K562 (cell line): Measurements from ENCODE around the gene CDHR2. TPM values are rescaled to one million over a fixed set of nuclear protein-coding genes. Genes with fewer than 3 reads are reported as not detected.

Experiments used
- ATF1 ChIP-seq, 2 experiments: fragments of 450-650 bp in 1 of 2; IDR thresholded peaks; 2 replicates each; pipeline ENCODE4 v1.6.1; 2016; ENCODE audit warnings: missing compliant biosample characterization in 1 of 2, missing genetic modification characterization in 1 of 2
- E4F1 ChIP-seq: fragments of 250-450 bp; sonication (Bioruptor Pico); IDR thresholded peaks from 2 replicates; pipeline ENCODE4 v1.5.0; 2021; ENCODE audit warnings: mild to moderate bottlenecking, borderline replicate concordance
- EHMT2 ChIP-seq: fragments of 450-650 bp; IDR thresholded peaks from 2 replicates; pipeline ENCODE4 v1.6.1; 2018; ENCODE audit warnings: antibody characterized with exemption
- ETV5 ChIP-seq: sonication (generic); formaldehyde crosslinking; IDR thresholded peaks from 2 replicates; pipeline ENCODE4 v1.4.0; 2020; ENCODE audit warnings: low read depth, mild to moderate bottlenecking, missing genetic modification reagents
- GABPB2 ChIP-seq: fragments of 250-450 bp; sonication (Bioruptor Pico); conservative IDR thresholded peaks from 2 replicates; pipeline ENCODE4 v1.5.1; 2021; ENCODE audit warnings: mild to moderate bottlenecking
- HCFC1 ChIP-seq: IDR thresholded peaks from 2 replicates; pipeline ENCODE4 v1.6.1; 2012; ENCODE audit warnings: low read depth, low read length, improper control_type of control experiment
- MCM3 ChIP-seq: fragments of 450-650 bp; IDR thresholded peaks from 2 replicates; pipeline ENCODE4 v1.6.1; 2016
- MGA ChIP-seq: fragments of 450-650 bp; IDR thresholded peaks from 2 replicates; pipeline ENCODE4 v1.6.1; 2016; ENCODE audit warnings: mild to moderate bottlenecking, moderate library complexity
- NFE2 ChIP-seq: IDR thresholded peaks from 2 replicates; pipeline ENCODE4 v1.6.1; 2014; ENCODE audit warnings: antibody characterized with exemption, low read depth
- SMAD4 ChIP-seq: fragments of 250-450 bp; sonication (Bioruptor Pico); conservative IDR thresholded peaks from 2 replicates; pipeline ENCODE4 v1.8.0; 2021; ENCODE audit warnings: inconsistent platforms, mild to moderate bottlenecking, moderate library complexity
- TRIM28 ChIP-seq: fragments of 450-650 bp; IDR thresholded peaks from 2 replicates; pipeline ENCODE4 v1.6.1; 2017
- ZNF174 ChIP-seq: fragments of 250-450 bp; sonication (Bioruptor Pico); IDR thresholded peaks from 2 replicates; pipeline ENCODE4 v1.4.0; 2020; ENCODE audit warnings: mild to moderate bottlenecking
- ZNF277 ChIP-seq: fragments of 250-450 bp; sonication (Bioruptor Pico); IDR thresholded peaks from 2 replicates; pipeline ENCODE4 v1.8.0; 2022; ENCODE audit warnings: inconsistent platforms, mild to moderate bottlenecking, moderate library complexity, borderline replicate concordance
- ZNF384 ChIP-seq: IDR thresholded peaks from 2 replicates; pipeline ENCODE4 v1.6.1; 2012; ENCODE audit warnings: low read depth, low read length, improper control_type of control experiment
- ZNF507 ChIP-seq: conservative IDR thresholded peaks from 2 replicates; pipeline ENCODE4 v1.6.1; 2017; ENCODE audit warnings: missing genetic modification characterization, missing compliant biosample characterization
- ZSCAN29 ChIP-seq: fragments of 450-650 bp; IDR thresholded peaks from 2 replicates; pipeline ENCODE4 v1.6.1; 2017
- polyA plus RNA-seq, 8 experiments: library from polyadenylated mRNA; depleted of rRNA in 4 of 8; stranded (reverse) in 5 of 8; unstranded in 3 of 8; fragments of >200 nt; fragmentation: Nextera tagmentation in 2 of 8; fragmentation: Illumina TruSeq in 1 of 8; extraction: Ambion mirVana in 2 of 8; extraction: Trizol in 1 of 8; gene quantifications; 2 replicates each; pipeline versions ENCODE4 v1.2.1 to v1.2.3, GENCODE V29; 2011 to 2014; ENCODE audit warnings: inconsistent platforms in 1 of 8, missing spikeins in 1 of 8
- total RNA-seq, 7 experiments: library from RNA; depleted of rRNA in 6 of 7; stranded (reverse); fragments of >200 nt in 6 of 7; fragmentation: Illumina TruSeq in 2 of 7; extraction: Trizol in 2 of 7; gene quantifications; 2 replicates each; pipeline versions ENCODE4 v1.2.1 to v1.2.3, GENCODE V29; 2011 to 2021; ENCODE audit warnings: low replicate concordance in 1 of 7

The CDHR2 gene
- total and polyA plus RNA-seq, 9 of the 15 experiments (the other 6 are each of a cell fraction or from before 2014, with no cell fraction given) = 0.01 to 0.62 (median 0.09) TPM; not detected in 2

GRCh38 chr5:176611435-176611834, 62.3 kb downstream of the CDHR2 start (continued):
- no peak for TF ChIP-seq ZNF384
- TF ChIP-seq ZSCAN29 = no peak
- no peak for TF ChIP-seq ZNF174 (CRISPR knock-in tag)
- peak; percentile 21; the same call in 1 of the 2 replicates for TF ChIP-seq HCFC1
- TF ChIP-seq MCM3 = no peak
- peak; percentile 85 for TF ChIP-seq NFE2
- TF ChIP-seq ZNF277 (CRISPR knock-in tag) = no peak
- TF ChIP-seq TRIM28 = no peak
- TF ChIP-seq ZNF507 (tag) = no peak
- no peak for TF ChIP-seq E4F1 (CRISPR knock-in tag)
- TF ChIP-seq ATF1 (CRISPR knock-in tag; IDR thresholded peaks at IDR 0.05) = no peak
- 0 out of 2 replicates have a peak, but pooled peaks have one; percentile 12 for TF ChIP-seq ATF1 (tag; IDR thresholded peaks at IDR 0.05)
- TF ChIP-seq EHMT2 = peak; percentile 98
- TF ChIP-seq GABPB2 = no peak
- no peak for TF ChIP-seq SMAD4
- TF ChIP-seq ETV5 = peak; percentile 91
- no peak for TF ChIP-seq MGA
